GM18868 (cell line): ENCODE measurements around the gene HIBADH.
"Not testable (repeated sequence)": the region's sequence is repeated elsewhere in the genome, so short reads cannot be mapped to it uniquely, and the experiment has no call there.

ENCODE experiments used
- ATAC-seq: cut with Tn5 transposase; IDR thresholded peaks from one replicate; pipeline ENCODE4 v1.9.1; 2021; ENCODE audit warnings: mild to moderate bottlenecking, moderate library complexity; ENCODE audit not compliant: unreplicated experiment

HIBADH gene

GRCh38 chr7:27513885-27514284, 148.8 kb downstream of the HIBADH start:
- no peak for ATAC-seq

GRCh38 chr7:27511370-27511769, 151.3 kb downstream of the HIBADH start:
- ATAC-seq = not testable (repeated sequence)

GRCh38 chr7:27510541-27510940, 152.1 kb downstream of the HIBADH start:
- no peak for ATAC-seq

GRCh38 chr7:27501879-27502278, 160.8 kb downstream of the HIBADH start:
- ATAC-seq = not testable (repeated sequence)

GRCh38 chr7:27501001-27501400, 161.7 kb downstream of the HIBADH start:
- no peak for ATAC-seq

- ATAC-seq = no peak
These were observed 170.5 kb downstream of the HIBADH start for GRCh38 chr7:27492224-27492623.

GRCh38 chr7:27491534-27491933, 171.1 kb downstream of the HIBADH start:
- ATAC-seq = no peak

- ATAC-seq = no peak
These were observed 175.2 kb downstream of the HIBADH start for GRCh38 chr7:27487509-27487908.

- no peak for ATAC-seq
These were observed 178.2 kb downstream of the HIBADH start for GRCh38 chr7:27484451-27484850.

GRCh38 chr7:27482219-27482618, 180.5 kb downstream of the HIBADH start:
- ATAC-seq = no peak

- no peak for ATAC-seq
These were observed 184.1 kb downstream of the HIBADH start for GRCh38 chr7:27478556-27478955.

GRCh38 chr7:27478084-27478483, 184.6 kb downstream of the HIBADH start:
- no peak for ATAC-seq

- ATAC-seq = no peak
These were observed 186.2 kb downstream of the HIBADH start for GRCh38 chr7:27476493-27476892.
